Central memory CD8-positive, alpha-beta T cell (primary cell): ENCODE data around the gene PRSS33.

Experiments used
- ATAC-seq: fragments of 150-1000 bp; cut with Tn5 transposase; replicated peaks from 2 replicates; pipeline ENCODE4 v1.10.0; 2022; ENCODE audit warnings: mild to moderate bottlenecking, moderate FRiP score, moderate number of reproducible peaks; ENCODE audit not compliant: poor library complexity, severe bottlenecking; ENCODE audit errors: extremely low read depth
- DNase-seq, 2 donors: peaks; one replicate each; pipeline ENCODE4 v3.0.0; 2021; ENCODE audit warnings: low spot score in 2 of 2
- H3K27ac Mint-ChIP-seq: one replicate; pipeline ENCODE4 v1.8.0; 2022; ENCODE audit warnings: low read depth, mild to moderate bottlenecking, moderate library complexity, mixed read lengths
- H3K27me3 Mint-ChIP-seq: one replicate; pipeline ENCODE4 v1.8.0; 2022; ENCODE audit warnings: mixed read lengths
- H3K36me3 Mint-ChIP-seq: one replicate; pipeline ENCODE4 v1.8.0; 2022; ENCODE audit warnings: mild to moderate bottlenecking, moderate library complexity, mixed read lengths; ENCODE audit not compliant: insufficient read depth
- H3K4me1 Mint-ChIP-seq: one replicate; pipeline ENCODE4 v1.8.0; 2022; ENCODE audit warnings: mixed read lengths
- H3K4me3 Mint-ChIP-seq: one replicate; pipeline ENCODE4 v1.8.0; 2022; ENCODE audit warnings: mild to moderate bottlenecking, moderate library complexity, mixed read lengths
- H3K9me3 Mint-ChIP-seq: one replicate; pipeline ENCODE4 v1.8.0; 2022; ENCODE audit warnings: mixed read lengths

The PRSS33 gene

DNA sequence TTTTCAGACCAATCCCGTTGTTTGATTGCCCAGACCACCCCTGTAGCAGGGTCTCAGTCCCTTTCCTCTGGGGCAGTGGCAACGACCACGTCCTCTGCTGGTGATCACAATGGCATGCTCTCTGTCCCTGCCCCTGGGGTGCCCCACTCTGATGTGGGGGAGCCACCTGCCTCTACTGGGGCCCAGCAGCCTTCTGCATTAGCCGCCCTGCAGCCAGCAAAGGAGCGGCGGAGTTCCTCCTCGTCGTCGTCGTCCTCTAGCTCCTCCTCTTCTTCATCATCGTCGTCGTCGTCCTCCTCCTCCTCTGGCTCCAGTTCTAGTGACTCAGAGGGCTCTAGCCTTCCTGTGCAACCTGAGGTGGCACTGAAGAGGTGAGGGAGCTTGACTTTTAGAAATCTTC is 19.5 kb downstream of the PRSS33 start:
- no peak for ATAC-seq
- H3K36me3 Mint-ChIP-seq = peaks cover 97% of the 10 kb centered on the region
- no peaks in the 10 kb centered on the region for H3K27me3 Mint-ChIP-seq
- H3K4me1 Mint-ChIP-seq = peaks cover 49% of the 10 kb centered on the region
- no peak for DNase-seq
- H3K9me3 Mint-ChIP-seq = no peaks in the 10 kb centered on the region
- peak overlapping the region; percentile 94 for H3K27ac Mint-ChIP-seq
- H3K4me3 Mint-ChIP-seq = peak overlapping the region; percentile 52

DNA sequence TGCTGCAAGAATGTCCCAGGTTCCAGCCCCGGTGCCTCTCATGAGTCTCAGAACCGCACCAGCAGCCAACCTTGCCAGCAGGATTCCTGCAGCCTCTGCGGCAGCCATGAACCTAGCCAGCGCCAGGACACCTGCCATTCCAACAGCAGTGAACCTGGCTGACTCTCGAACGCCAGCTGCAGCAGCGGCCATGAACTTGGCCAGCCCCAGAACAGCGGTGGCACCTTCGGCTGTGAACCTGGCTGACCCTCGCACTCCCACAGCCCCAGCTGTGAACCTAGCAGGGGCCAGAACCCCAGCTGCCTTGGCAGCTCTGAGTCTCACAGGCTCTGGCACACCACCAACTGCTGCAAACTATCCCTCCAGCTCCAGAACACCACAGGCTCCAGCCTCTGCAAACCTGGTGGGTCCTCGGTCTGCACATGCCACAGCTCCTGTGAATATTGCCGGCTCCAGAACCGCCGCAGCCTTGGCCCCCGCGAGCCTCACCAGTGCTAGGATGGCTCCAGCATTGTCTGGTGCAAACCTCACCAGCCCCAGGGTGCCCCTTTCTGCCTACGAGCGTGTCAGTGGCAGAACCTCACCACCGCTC is 20.1 kb downstream of the PRSS33 start:
- no peak for ATAC-seq
- Mint-ChIP-seq H3K9me3 (no peaks in the 10 kb centered on the region), H3K4me1 (peaks cover 44% of the 10 kb centered on the region), H3K27me3 (no peaks in the 10 kb centered on the region), H3K4me3 (no peak overlapping the region), H3K36me3 (peaks cover 98% of the 10 kb centered on the region), H3K27ac (peak overlapping the region; percentile 94)
- DNase-seq = no peak

DNA sequence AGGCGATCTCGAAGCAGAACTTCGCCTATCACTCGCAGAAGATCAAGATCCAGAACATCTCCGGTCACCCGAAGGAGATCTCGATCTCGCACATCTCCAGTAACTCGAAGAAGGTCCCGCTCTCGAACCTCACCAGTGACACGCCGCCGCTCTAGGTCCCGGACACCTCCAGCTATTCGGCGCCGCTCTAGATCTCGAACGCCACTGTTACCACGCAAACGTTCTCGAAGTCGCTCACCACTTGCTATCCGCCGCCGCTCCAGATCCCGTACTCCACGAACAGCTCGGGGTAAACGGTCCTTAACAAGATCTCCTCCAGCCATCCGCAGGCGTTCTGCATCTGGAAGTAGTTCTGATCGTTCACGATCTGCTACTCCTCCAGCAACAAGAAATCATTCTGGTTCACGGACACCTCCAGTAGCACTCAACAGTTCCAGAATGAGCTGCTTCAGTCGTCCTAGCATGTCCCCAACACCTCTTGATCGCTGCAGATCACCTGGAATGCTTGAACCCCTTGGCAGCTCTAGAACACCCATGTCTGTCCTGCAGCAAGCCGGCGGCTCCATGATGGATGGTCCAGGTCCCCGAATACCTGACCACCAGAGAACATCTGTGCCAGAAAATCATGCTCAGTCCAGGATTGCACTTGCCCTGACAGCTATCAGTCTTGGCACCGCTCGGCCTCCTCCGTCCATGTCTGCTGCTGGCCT is 20.8 kb downstream of the PRSS33 start:
- Mint-ChIP-seq H3K27me3 (no peaks in the 10 kb centered on the region), H3K36me3 (peaks cover 98% of the 10 kb centered on the region), H3K27ac (peak overlapping the region; percentile 94), H3K9me3 (no peaks in the 10 kb centered on the region), H3K4me3 (peak overlapping the region; percentile 64), H3K4me1 (peaks cover 44% of the 10 kb centered on the region)
- ATAC-seq = no peak
- no peak for DNase-seq

DNA sequence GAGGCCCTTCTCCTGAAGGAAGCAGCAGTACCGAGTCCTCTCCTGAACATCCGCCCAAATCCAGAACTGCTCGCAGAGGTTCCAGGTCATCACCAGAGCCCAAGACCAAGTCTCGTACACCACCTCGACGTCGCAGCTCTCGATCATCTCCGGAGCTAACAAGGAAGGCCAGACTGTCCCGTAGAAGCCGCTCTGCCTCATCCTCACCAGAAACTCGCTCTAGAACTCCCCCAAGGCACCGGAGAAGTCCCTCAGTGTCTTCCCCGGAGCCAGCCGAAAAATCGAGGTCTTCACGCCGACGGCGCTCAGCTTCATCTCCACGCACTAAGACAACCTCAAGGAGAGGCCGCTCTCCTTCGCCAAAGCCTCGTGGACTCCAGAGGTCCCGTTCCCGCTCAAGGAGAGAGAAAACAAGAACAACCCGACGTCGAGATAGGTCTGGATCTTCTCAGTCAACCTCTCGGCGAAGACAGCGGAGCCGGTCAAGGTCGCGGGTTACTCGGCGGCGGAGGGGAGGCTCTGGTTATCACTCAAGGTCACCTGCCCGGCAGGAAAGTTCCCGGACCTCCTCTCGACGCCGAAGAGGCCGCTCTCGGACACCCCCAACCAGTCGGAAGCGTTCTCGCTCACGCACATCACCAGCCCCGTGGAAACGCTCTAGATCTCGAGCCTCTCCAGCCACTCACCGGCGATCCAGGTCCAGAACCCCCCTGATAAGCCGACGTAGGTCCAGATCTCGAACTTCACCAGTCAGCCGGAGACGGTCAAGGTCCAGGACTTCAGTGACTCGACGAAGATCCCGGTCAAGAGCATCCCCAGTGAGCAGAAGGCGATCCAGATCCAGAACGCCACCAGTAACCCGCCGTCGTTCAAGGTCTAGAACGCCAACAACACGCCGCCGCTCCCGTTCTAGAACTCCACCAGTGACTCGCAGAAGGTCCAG is 21.6 kb downstream of the PRSS33 start:
- peaks cover 53% of the 10 kb centered on the region for H3K4me1 Mint-ChIP-seq
- no peaks in the 10 kb centered on the region for H3K9me3 Mint-ChIP-seq
- peak overlapping the region; percentile 94 for H3K27ac Mint-ChIP-seq
- H3K4me3 Mint-ChIP-seq = peak overlapping the region; percentile 50
- H3K36me3 Mint-ChIP-seq = peaks cover 98% of the 10 kb centered on the region
- ATAC-seq (no peak), DNase-seq (no peak)
- H3K27me3 Mint-ChIP-seq = no peaks in the 10 kb centered on the region

DNA sequence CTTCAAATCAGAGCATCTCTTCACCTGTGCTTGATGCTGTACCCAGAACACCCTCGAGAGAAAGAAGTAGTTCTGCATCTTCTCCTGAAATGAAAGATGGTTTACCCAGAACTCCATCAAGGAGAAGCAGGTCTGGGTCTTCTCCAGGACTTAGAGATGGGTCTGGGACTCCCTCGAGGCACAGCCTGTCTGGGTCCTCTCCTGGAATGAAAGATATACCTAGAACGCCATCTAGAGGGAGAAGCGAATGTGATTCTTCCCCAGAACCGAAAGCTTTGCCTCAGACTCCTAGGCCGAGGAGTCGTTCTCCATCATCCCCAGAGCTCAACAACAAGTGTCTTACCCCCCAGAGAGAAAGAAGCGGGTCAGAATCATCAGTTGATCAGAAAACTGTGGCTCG is 22.6 kb downstream of the PRSS33 start:
- peak overlapping the region; percentile 94 for H3K27ac Mint-ChIP-seq

DNA sequence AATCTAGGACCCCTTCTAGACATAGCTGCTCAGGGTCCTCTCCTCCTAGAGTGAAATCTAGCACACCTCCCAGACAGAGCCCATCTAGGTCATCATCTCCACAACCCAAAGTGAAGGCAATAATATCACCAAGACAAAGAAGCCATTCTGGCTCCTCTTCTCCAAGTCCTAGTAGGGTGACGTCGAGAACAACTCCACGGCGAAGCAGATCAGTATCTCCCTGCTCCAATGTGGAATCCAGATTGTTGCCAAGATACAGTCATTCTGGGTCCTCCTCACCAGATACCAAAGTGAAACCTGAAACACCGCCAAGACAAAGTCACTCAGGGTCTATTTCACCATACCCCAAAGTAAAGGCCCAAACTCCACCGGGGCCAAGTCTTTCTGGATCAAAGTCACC is 24.2 kb downstream of the PRSS33 start:
- Mint-ChIP-seq H3K27ac (no peak overlapping the region), H3K4me1 (peaks cover 57% of the 10 kb centered on the region), H3K27me3 (no peaks in the 10 kb centered on the region), H3K36me3 (peaks cover 99% of the 10 kb centered on the region), H3K9me3 (no peaks in the 10 kb centered on the region), H3K4me3 (peak overlapping the region; percentile 5)
- ATAC-seq (no peak), DNase-seq (no peak)

More for the DNA sequence above, 22.6 kb downstream of the PRSS33 start:
- Mint-ChIP-seq H3K4me1 (peaks cover 57% of the 10 kb centered on the region), H3K27me3 (no peaks in the 10 kb centered on the region), H3K9me3 (no peaks in the 10 kb centered on the region), H3K4me3 (no peak overlapping the region), H3K36me3 (peaks cover 98% of the 10 kb centered on the region)
- ATAC-seq (no peak), DNase-seq (no peak)

DNA sequence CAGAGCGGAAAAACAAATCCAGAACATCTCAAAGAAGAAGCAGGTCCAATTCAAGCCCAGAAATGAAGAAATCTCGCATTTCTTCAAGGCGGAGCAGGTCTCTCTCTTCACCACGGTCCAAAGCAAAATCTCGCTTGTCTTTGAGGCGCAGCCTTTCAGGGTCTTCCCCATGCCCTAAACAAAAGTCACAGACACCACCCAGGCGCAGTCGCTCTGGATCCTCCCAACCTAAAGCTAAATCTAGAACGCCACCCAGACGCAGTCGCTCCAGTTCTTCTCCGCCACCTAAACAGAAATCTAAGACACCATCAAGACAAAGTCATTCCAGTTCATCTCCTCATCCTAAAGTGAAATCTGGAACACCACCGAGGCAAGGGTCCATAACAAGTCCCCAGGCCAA is 24.6 kb downstream of the PRSS33 start:
- H3K36me3 Mint-ChIP-seq = peaks cover 99% of the 10 kb centered on the region
- H3K27ac Mint-ChIP-seq = peak overlapping the region; percentile 42
- ATAC-seq (no peak), DNase-seq (no peak)
- no peaks in the 10 kb centered on the region for H3K27me3 Mint-ChIP-seq
- H3K4me3 Mint-ChIP-seq = peak overlapping the region; percentile 5
- no peaks in the 10 kb centered on the region for H3K9me3 Mint-ChIP-seq
- H3K4me1 Mint-ChIP-seq = peaks cover 56% of the 10 kb centered on the region

DNA sequence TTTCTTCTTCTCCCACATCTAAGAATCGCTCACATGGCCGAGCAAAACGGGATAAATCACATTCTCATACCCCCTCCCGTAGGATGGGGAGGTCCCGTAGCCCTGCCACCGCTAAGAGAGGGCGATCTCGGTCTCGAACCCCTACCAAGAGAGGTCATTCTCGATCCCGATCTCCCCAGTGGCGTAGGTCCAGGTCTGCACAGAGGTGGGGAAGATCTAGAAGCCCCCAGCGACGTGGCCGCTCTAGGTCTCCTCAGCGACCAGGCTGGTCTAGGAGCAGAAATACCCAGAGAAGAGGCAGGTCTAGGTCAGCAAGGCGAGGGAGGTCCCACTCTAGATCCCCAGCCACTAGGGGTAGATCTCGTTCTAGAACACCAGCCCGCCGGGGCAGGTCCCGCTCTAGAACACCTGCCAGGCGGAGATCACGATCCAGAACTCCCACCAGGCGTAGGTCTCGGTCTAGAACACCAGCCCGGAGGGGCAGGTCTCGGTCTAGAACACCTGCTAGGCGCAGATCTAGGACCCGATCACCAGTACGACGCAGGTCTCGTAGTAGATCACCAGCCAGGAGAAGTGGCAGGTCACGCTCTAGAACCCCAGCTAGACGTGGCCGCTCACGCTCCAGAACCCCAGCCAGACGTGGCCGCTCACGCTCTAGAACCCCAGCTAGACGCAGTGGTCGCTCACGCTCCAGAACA is 25.3 kb downstream of the PRSS33 start:
- no peak for ATAC-seq
- peaks cover 97% of the 10 kb centered on the region for H3K36me3 Mint-ChIP-seq
- H3K27ac Mint-ChIP-seq = peak overlapping the region; percentile 42
- H3K4me1 Mint-ChIP-seq = peaks cover 61% of the 10 kb centered on the region
- H3K27me3 Mint-ChIP-seq = no peaks in the 10 kb centered on the region
- peak overlapping the region; percentile 5 for H3K4me3 Mint-ChIP-seq
- DNase-seq = no peak
- no peaks in the 10 kb centered on the region for H3K9me3 Mint-ChIP-seq

DNA sequence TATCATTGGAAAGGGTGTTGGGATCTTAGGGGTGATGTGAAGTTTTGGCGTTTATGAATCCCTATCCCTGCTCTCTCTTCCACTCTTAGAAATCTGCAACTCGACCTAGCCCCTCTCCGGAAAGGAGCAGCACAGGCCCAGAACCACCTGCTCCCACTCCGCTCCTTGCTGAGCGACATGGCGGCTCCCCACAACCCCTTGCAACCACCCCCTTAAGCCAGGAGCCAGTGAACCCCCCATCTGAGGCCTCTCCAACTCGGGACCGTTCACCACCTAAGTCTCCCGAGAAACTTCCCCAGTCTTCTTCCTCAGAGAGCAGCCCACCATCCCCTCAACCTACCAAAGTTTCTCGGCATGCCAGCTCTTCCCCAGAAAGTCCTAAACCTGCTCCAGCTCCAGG is 25.9 kb downstream of the PRSS33 start:
- Mint-ChIP-seq H3K9me3 (no peaks in the 10 kb centered on the region), H3K36me3 (peaks cover 97% of the 10 kb centered on the region), H3K4me3 (no peak overlapping the region), H3K27me3 (no peaks in the 10 kb centered on the region), H3K4me1 (peaks cover 63% of the 10 kb centered on the region), H3K27ac (peak overlapping the region; percentile 42)
- ATAC-seq = no peak
- DNase-seq = no peak

DNA sequence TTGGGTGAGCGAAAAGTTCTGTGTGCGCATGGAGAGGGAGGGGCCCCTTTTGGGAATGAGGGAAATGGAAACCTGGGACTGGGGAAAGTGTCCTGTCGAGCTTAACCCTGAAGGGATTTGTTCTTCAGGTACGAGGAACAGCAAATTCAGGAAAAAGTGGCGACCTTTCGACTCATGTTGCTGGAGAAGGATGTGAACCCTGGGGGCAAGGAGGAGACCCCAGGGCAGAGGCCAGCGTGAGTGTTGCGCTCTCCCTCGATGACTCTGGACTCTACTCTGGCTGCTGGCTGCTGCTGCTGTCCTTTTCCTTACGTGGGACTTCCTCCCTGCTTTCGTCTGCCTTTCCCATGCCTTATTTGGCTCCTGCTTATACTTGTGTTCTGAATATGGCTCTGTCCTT is 30.0 kb downstream of the PRSS33 start:
- DNase-seq (no peak), ATAC-seq (no peak)
- peaks cover 75% of the 10 kb centered on the region for H3K4me1 Mint-ChIP-seq
- no peaks in the 10 kb centered on the region for H3K27me3 Mint-ChIP-seq
- H3K9me3 Mint-ChIP-seq = no peaks in the 10 kb centered on the region
- no peak overlapping the region for H3K27ac Mint-ChIP-seq
- H3K36me3 Mint-ChIP-seq = peaks cover 82% of the 10 kb centered on the region
- no peak overlapping the region for H3K4me3 Mint-ChIP-seq

DNA sequence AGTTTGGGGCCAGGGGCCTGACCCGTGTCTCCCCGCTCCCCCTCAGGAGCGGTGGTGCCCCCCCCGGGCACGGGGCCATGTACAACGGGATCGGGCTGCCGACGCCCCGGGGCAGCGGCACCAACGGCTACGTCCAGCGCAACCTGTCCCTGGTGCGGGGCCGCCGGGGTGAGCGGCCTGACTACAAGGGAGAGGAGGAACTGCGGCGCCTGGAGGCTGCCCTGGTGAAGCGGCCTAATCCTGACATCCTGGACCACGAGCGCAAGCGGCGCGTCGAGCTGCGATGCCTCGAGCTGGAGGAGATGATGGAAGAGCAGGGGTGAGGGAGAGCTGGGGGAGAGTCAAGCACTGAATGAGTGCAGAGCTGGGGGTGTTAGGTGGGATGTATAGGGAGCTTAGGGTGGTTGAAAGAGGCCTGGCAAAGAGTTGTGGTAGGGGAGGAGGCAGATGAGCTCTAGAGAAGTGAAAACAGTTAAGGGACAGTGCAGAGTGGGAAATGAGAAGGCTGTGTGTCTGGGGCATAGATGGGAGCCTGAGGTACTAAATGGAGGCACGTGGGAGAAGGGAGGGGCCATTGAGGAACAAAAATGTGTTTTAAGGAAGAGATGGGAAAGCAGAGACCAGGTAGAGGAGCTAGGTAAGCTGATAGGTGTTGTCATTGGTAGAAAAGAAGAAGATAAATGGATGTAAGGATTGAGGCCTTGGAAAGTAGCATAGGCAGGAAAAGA is 30.9 kb downstream of the PRSS33 start:
- Mint-ChIP-seq H3K36me3 (peaks cover 81% of the 10 kb centered on the region), H3K4me1 (peaks cover 75% of the 10 kb centered on the region), H3K4me3 (peak overlapping the region; percentile 9), H3K27me3 (no peaks in the 10 kb centered on the region), H3K27ac (peak overlapping the region; percentile 92), H3K9me3 (peaks cover under 1% of the 10 kb centered on the region)
- ATAC-seq (no peak), DNase-seq (no peak)

DNA sequence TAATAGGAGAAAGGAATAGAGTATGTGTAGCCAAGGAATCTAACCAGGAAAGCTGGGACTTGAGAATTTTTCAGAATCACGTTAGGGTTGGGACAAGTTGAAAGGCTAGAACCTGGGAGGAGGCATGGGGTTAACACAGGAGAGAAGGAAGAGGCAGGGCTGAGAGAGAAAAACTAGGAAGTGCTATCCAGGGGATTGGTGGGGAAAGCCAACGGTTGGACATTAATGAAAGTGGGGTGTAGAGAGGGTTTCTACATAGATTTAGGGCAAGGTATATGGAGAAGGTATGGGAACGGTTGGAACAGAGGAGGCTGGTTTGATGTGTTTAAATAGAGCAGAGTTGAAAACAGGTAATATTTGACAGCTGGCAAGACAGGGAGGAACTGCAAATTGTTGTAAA is 32.2 kb downstream of the PRSS33 start:
- H3K36me3 Mint-ChIP-seq = peaks cover 73% of the 10 kb centered on the region
- H3K4me3 Mint-ChIP-seq = peak overlapping the region; percentile 93
- peaks cover 67% of the 10 kb centered on the region for H3K4me1 Mint-ChIP-seq
- H3K9me3 Mint-ChIP-seq = peaks cover 5% of the 10 kb centered on the region
- peak overlapping the region; percentile 92 for H3K27ac Mint-ChIP-seq
- DNase-seq (no peak), ATAC-seq (no peak)
- no peaks in the 10 kb centered on the region for H3K27me3 Mint-ChIP-seq
